ENCODE measurements around the gene IPO4. TPM values are rescaled to one million over a fixed set of nuclear protein-coding genes. Genes with fewer than 3 reads are reported as not detected.

The IPO4 gene
- total and polyA plus RNA-seq, 9 of the 15 experiments (the other 6 are each of a cell fraction or from before 2014, with no cell fraction given), result 7.3 to 122 (median 31.8) TPM

DNA sequence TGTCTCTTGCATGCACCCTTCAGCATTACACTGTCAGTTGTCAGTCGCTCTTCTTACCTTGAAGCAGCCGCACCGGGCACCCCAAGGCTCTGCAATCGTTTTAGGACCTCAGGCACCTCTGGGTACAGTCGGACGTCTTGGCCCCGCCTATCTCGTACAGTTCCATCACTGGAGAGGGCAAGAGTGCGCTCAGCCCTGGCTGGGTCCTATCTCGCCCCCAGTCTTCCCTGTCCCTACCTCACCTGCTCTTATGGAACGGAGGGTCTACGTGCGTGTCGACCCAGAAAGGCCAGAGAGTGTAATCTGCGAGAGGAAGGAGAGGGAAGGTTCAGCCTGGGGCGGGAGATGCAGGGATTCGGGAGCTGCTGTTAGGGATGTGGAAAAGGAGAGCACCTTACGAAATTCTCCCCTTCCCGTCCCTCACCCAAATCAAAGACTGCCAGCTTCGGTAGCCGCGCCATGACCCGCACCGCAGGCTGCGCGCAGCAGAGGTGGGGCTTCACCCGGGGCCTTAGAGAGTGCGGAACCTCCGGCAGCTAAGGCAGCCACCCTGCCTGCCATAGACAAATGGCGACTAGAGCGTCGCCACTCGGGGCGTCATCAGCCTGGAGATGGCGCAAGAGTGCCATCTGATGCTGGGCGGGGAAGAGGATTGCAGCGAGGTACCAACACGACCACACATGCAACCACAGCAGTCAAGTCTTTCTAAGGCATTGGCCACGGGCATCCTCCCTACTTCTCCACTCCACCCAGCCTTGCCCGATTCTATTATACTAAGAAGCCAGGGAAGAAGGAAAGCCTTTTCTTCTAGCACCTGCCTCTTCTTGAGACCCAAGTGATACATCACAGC is 27.1 kb upstream of the IPO4 start, which contains the start of gene MDP1 (continued):
- TF ChIP-seq, protein P1, sequence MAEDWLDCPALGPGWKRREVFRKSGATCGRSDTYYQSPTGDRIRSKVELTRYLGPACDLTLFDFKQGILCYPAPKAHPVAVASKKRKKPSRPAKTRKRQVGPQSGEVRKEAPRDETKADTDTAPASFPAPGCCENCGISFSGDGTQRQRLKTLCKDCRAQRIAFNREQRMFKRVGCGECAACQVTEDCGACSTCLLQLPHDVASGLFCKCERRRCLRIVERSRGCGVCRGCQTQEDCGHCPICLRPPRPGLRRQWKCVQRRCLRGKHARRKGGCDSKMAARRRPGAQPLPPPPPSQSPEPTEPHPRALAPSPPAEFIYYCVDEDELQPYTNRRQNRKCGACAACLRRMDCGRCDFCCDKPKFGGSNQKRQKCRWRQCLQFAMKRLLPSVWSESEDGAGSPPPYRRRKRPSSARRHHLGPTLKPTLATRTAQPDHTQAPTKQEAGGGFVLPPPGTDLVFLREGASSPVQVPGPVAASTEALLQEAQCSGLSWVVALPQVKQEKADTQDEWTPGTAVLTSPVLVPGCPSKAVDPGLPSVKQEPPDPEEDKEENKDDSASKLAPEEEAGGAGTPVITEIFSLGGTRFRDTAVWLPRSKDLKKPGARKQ (CRISPR knock-in tag; IDR thresholded peaks at IDR 0.05), result no peak
- TF ChIP-seq, protein P2, sequence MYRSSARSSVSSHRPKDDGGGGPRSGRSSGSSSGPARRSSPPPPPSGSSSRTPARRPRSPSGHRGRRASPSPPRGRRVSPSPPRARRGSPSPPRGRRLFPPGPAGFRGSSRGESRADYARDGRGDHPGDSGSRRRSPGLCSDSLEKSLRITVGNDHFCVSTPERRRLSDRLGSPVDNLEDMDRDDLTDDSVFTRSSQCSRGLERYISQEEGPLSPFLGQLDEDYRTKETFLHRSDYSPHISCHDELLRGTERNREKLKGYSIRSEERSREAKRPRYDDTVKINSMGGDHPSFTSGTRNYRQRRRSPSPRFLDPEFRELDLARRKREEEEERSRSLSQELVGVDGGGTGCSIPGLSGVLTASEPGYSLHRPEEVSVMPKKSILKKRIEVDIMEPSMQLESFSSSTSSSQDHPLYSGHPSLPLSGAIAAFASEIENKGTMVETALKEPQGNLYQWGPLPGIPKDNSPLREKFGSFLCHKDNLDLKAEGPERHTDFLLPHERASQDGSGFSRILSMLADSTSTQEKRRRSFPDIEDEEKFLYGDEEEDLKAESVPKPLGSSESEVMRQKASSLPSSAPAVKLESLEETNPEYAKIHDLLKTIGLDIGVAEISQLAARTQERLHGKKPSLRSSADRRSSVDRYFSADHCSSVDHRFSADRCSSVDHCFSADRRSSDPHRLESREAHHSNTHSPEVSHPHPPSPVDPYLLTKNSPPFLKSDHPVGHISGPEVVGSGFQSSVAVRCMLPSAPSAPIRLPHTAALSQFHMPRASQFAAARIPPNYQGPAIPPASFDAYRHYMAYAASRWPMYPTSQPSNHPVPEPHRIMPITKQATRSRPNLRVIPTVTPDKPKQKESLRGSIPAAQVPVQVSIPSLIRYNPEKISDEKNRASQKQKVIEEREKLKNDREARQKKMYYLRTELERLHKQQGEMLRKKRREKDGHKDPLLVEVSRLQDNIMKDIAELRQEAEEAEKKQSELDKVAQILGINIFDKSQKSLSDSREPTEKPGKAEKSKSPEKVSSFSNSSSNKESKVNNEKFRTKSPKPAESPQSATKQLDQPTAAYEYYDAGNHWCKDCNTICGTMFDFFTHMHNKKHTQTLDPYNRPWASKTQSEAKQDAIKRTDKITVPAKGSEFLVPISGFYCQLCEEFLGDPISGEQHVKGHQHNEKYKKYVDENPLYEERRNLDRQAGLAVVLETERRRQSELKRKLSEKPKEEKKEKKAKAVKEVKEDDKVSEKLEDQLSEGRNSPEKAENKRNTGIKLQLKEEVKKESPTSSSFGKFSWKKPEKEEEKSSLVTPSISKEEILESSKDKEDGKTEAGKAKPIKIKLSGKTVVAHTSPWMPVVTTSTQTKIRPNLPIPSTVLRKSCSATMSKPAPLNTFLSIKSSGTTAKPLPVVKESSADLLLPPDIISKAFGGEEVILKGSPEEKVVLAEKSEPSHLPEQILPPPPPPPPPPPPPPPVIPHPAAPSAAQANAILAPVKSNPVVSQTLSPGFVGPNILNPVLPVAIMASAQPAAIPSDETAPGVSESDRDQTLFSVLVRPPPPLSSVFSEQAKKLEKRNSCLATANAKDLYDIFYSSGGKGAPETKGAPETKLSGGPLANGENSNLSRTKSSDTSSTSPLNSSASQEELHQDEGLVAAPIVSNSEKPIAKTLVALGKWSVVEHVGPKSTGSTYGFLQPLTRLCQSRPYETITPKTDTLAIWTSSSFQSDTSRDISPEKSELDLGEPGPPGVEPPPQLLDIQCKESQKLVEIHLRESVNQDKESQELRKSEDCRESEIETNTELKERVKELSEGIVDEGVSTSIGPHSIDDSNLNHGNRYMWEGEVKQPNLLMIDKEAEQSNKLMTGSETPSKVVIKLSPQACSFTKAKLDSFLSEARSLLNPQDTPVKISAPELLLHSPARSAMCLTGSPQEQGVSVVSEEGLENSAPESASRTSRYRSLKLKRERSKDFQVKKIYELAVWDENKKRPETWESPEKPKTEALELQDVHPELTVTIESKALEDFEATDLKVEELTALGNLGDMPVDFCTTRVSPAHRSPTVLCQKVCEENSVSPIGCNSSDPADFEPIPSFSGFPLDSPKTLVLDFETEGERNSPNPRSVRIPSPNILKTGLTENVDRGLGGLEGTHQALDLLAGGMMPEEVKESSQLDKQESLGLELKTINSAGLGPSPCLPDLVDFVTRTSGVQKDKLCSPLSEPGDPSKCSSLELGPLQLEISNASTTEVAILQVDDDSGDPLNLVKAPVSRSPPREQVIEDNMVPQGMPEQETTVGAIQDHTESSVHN (IDR thresholded peaks at IDR 0.05; ENCODE audit: borderline replicate concordance in 1 of 2, low read depth in 1 of 2), result no peak
- TF ChIP-seq GABPA (tag; conservative IDR thresholded peaks at IDR 0.05; ENCODE audit: low read depth), result 0 out of 2 replicates have a peak, but pooled peaks have one; percentile 42
- TF ChIP-seq BCOR (IDR thresholded peaks at IDR 0.05), result no peak
- peak; percentile 60 for TF ChIP-seq ATF1 (CRISPR knock-in tag; IDR thresholded peaks at IDR 0.05)
- peak; percentile 95 for TF ChIP-seq ATF1 (tag; IDR thresholded peaks at IDR 0.05)
- TF ChIP-seq, protein P3, sequence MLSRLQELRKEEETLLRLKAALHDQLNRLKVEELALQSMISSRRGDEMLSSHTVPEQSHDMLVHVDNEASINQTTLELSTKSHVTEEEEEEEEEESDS (CRISPR knock-in tag; IDR thresholded peaks at IDR 0.05), result no peak
- no peak for TF ChIP-seq FOXA1 (IDR thresholded peaks at IDR 0.05; ENCODE audit: borderline replicate concordance)
- TF ChIP-seq CBX5 (IDR thresholded peaks at IDR 0.05; ENCODE audit: borderline replicate concordance, low read depth), result no peak
- TF ChIP-seq, protein P4, sequence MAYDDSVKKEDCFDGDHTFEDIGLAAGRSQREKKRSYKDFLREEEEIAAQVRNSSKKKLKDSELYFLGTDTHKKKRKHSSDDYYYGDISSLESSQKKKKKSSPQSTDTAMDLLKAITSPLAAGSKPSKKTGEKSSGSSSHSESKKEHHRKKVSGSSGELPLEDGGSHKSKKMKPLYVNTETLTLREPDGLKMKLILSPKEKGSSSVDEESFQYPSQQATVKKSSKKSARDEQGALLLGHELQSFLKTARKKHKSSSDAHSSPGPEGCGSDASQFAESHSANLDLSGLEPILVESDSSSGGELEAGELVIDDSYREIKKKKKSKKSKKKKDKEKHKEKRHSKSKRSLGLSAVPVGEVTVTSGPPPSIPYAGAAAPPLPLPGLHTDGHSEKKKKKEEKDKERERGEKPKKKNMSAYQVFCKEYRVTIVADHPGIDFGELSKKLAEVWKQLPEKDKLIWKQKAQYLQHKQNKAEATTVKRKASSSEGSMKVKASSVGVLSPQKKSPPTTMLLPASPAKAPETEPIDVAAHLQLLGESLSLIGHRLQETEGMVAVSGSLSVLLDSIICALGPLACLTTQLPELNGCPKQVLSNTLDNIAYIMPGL (CRISPR knock-in tag; IDR thresholded peaks at IDR 0.05), result no peak
- TF ChIP-seq KLF6 (CRISPR knock-in tag; IDR thresholded peaks at IDR 0.05; ENCODE audit: borderline replicate concordance), result no peak
- TF ChIP-seq ZNF583 (CRISPR knock-in tag; IDR thresholded peaks at IDR 0.05), result no peak
- TF ChIP-seq CEBPB (tag; IDR thresholded peaks at IDR 0.05), result peak; percentile 96
- TF ChIP-seq ATF2 (CRISPR knock-in tag; IDR thresholded peaks at IDR 0.05), result no peak
